ENCODE results near the gene COMMD1.

- TF ChIP-seq CTCF (conservative IDR thresholded peaks at IDR 0.05; ENCODE audit: low read depth, low read length) (no peak), EZH2 (IDR thresholded peaks at IDR 0.05; ENCODE audit: low read length, unreplicated experiment) (no peak), EZH2phosphoT487 (IDR thresholded peaks at IDR 0.05; ENCODE audit: borderline replicate concordance, low read length) (no peak)
Measured at GRCh38 chr2:62054029-62054791, 148.7 kb downstream of the COMMD1 start.

Data from PC-3 (cell line).